ENCODE results near the gene ANO3. TPM values are rescaled to one million over a fixed set of nuclear protein-coding genes. Genes with fewer than 3 reads are reported as not detected.

Gene ANO3
- total and polyA plus RNA-seq, 8 donors = 0.06 to 1.1 (median 0.67) TPM

GRCh38 chr11:26698224-26698623 lies 366.3 kb downstream of the ANO3 start:
- Histone ChIP-seq H3K4me3 (no peak overlapping the region), H3K36me3 (no peaks in the 10 kb centered on the region), H3K27me3 (no peaks in the 10 kb centered on the region), H3K4me1 (no peaks in the 10 kb centered on the region), H3K27ac (no peak overlapping the region), H3K9me3 (no peaks in the 10 kb centered on the region)
- 28 to 59% methylated on average over 2 of the region's 2 CpGs for WGBS, 2 donors
- intact Hi-C loops (cut with DNase I) = no loop called here
- DNase-seq = no peak
- TF ChIP-seq CTCF (IDR thresholded peaks at IDR 0.05) = no peak
- no peak for FAIRE-seq
- ATAC-seq = peak in 2 of 4 donors; percentile 36

GRCh38 chr11:26700574-26701235 lies 368.8 kb downstream of the ANO3 start:
- no peaks in the 10 kb centered on the region for H3K9me3 ChIP-seq
- 75 to 93% methylated on average over 3 of the region's 3 CpGs for WGBS, 2 donors
- no peak overlapping the region for H3K4me3 ChIP-seq
- no peak for FAIRE-seq
- no peak for TF ChIP-seq CTCF (IDR thresholded peaks at IDR 0.05)
- no peak overlapping the region for H3K27ac ChIP-seq
- H3K4me1 ChIP-seq = no peaks in the 10 kb centered on the region
- intact Hi-C loops (cut with DNase I) = no loop called here
- no peak for DNase-seq
- ATAC-seq = no peak
- H3K36me3 ChIP-seq = no peaks in the 10 kb centered on the region
- H3K27me3 ChIP-seq = no peaks in the 10 kb centered on the region

DNA sequence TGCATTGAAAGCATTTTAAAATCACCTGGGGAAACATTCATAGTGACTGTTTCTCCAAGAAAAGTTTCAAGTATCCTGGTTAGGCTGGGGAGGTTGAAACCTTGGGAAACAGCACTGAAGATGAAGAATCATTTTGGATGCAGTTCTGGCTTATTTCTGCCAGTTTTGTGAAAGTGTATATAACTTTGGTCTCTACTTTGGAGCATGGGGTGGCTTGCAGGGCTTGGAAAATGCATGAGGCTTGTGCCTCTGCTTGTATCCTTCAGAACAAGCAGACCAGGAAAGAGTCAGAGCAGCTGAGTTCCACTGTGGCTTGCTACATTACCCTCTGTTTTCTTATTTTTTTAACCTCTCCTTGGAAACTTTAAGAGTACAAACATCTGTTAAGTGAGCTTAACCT lies 370.5 kb downstream of the ANO3 start:
- H3K36me3 ChIP-seq = no peaks in the 10 kb centered on the region
- ATAC-seq (no peak), DNase-seq (no peak), FAIRE-seq (no peak)
- intact Hi-C loops (cut with DNase I) = no loop called here
- H3K27ac ChIP-seq = no peak overlapping the region
- H3K27me3 ChIP-seq = no peaks in the 10 kb centered on the region
- H3K4me3 ChIP-seq = no peak overlapping the region
- H3K9me3 ChIP-seq = no peaks in the 10 kb centered on the region
- no peak for TF ChIP-seq CTCF (IDR thresholded peaks at IDR 0.05)
- H3K4me1 ChIP-seq = no peaks in the 10 kb centered on the region

DNA sequence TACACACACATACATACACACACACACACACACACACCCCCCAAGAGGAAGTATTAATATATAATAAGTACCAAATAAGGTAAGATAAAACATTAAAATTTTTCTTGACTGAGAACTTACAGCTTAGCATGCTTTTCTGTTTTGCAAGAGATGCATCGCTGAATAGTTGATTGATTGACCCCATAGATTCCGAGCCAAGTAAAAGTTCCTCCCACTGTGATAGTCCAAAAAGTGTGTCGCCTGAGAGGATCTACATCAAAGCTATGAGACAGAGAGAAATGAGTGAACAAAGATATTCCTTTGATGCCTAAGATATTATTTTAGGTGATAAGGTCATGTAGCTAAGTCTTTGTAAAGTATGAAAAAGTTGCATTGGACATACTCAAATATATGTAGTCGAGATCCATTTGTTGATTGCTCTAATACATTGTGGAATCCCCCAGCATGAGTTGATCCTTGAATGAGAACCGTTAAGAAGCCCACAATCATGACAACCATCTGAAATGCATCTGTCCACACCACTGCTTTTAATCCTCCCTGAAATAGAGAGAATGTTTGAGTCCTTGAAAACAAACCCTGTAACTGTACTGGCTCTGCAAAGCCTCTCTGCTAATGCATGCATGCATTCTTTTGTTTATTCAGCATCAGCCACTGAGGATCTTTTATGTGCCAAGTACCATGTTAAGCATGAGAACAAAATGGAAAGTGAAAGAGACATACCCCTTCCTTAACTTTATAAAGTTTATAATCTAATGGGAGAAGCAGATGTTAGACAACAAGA lies 371.7 kb downstream of the ANO3 start:
- H3K27me3 ChIP-seq = no peaks in the 10 kb centered on the region
- no peaks in the 10 kb centered on the region for H3K4me1 ChIP-seq
- FAIRE-seq = no peak
- no peak overlapping the region for H3K4me3 ChIP-seq
- WGBS, 2 donors = 60 to 73% methylated on average over 5 of the region's 5 CpGs
- no peaks in the 10 kb centered on the region for H3K36me3 ChIP-seq
- intact Hi-C loops (cut with DNase I) = no loop called here
- no peak for TF ChIP-seq CTCF (IDR thresholded peaks at IDR 0.05)
- no peak for DNase-seq
- H3K9me3 ChIP-seq = no peaks in the 10 kb centered on the region
- no peak for ATAC-seq
- no peak overlapping the region for H3K27ac ChIP-seq

- no peak for DNase-seq
- Histone ChIP-seq H3K36me3 (no peaks in the 10 kb centered on the region), H3K27me3 (no peaks in the 10 kb centered on the region), H3K9me3 (no peaks in the 10 kb centered on the region), H3K4me1 (no peaks in the 10 kb centered on the region), H3K27ac (no peak overlapping the region), H3K4me3 (no peak overlapping the region)
- intact Hi-C loops (cut with DNase I) = no loop called here
- 60 to 67% methylated on average over 1 of the region's 1 CpG for WGBS, 2 donors
- peak; percentile 43 for FAIRE-seq
- no peak for ATAC-seq
- no peak for TF ChIP-seq CTCF (IDR thresholded peaks at IDR 0.05)
Measured at GRCh38 chr11:26704249-26704648, 372.3 kb downstream of the ANO3 start.

All from pancreas (tissue), 10 donors.